Body of pancreas (tissue), 4 donors: ENCODE measurements around the gene PKLR.

ENCODE experiments used
- POLR2A ChIP-seq, 3 donors: fragments of 450-650 bp; IDR thresholded peaks; one replicate each; pipeline ENCODE4 v1.6.1; 2016; ENCODE audit warnings: antibody characterized with exemption in 3 of 3, mild to moderate bottlenecking in 2 of 3
- TF ChIP-seq, protein P1 (sequence below), 7 experiments: fragments of 450-650 bp in 4 of 7; fragments of 200-600 bp in 3 of 7; sonication (generic) in 3 of 7; IDR thresholded peaks; one replicate each; pipeline ENCODE4 v1.5.1; 2016 to 2019; ENCODE audit warnings: antibody characterized with exemption in 7 of 7

DNA sequence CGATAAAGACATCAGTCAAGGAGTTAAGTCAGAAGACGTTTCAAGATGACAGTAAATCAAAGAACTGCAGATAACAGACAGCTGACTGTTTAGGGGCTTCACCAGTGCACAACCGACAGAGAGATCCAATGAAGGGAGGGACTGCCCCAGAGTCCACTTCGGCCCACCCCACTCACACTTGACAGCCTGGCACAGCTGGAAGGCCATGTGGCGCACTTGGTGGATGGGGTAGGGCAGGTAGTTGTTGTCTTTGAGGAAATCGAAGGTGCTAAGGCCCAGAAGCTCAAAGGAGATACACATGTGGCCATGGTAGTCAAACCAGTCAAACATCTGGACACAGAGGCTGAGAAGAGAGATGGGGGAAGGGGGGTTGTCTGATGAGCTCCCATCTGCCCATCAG is 34.7 kb downstream of the PKLR start:
- TF ChIP-seq POLR2A (IDR thresholded peaks at IDR 0.05) = no peak
- TF ChIP-seq, protein P1, sequence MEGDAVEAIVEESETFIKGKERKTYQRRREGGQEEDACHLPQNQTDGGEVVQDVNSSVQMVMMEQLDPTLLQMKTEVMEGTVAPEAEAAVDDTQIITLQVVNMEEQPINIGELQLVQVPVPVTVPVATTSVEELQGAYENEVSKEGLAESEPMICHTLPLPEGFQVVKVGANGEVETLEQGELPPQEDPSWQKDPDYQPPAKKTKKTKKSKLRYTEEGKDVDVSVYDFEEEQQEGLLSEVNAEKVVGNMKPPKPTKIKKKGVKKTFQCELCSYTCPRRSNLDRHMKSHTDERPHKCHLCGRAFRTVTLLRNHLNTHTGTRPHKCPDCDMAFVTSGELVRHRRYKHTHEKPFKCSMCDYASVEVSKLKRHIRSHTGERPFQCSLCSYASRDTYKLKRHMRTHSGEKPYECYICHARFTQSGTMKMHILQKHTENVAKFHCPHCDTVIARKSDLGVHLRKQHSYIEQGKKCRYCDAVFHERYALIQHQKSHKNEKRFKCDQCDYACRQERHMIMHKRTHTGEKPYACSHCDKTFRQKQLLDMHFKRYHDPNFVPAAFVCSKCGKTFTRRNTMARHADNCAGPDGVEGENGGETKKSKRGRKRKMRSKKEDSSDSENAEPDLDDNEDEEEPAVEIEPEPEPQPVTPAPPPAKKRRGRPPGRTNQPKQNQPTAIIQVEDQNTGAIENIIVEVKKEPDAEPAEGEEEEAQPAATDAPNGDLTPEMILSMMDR (IDR thresholded peaks at IDR 0.05) = no peak
